K562 (cell line): Measurements from ENCODE around the gene MSH4. TPM values are rescaled to one million over a fixed set of nuclear protein-coding genes. Genes with fewer than 3 reads are reported as not detected.

ENCODE experiments used
- CBX3 ChIP-seq, 2 experiments: IDR thresholded peaks; 1 replicate in 1 of 2; 2 replicates in 1 of 2; pipeline ENCODE4 v1.6.1; 2012; ENCODE audit warnings: inconsistent platforms in 2 of 2, low read length in 2 of 2, borderline replicate concordance in 1 of 2, control low read depth in 1 of 2
- CXXC5 ChIP-seq: fragments of 250-450 bp; sonication (Bioruptor Pico); IDR thresholded peaks from 2 replicates; pipeline ENCODE4 v1.8.0; 2022; ENCODE audit warnings: inconsistent platforms, mild to moderate bottlenecking, moderate library complexity
- FOXK1 ChIP-seq: sonication (generic); formaldehyde crosslinking; IDR thresholded peaks from 2 replicates; pipeline ENCODE4 v1.8.0; 2022; ENCODE audit warnings: missing genetic modification reagents, mild to moderate bottlenecking, borderline replicate concordance
- HIVEP1 ChIP-seq: fragments of 250-450 bp; sonication (Bioruptor Pico); IDR thresholded peaks from 2 replicates; pipeline ENCODE4 v1.4.0; 2020; ENCODE audit warnings: mild to moderate bottlenecking
- L3MBTL2 ChIP-seq: fragments of 450-650 bp; IDR thresholded peaks from 2 replicates; pipeline ENCODE4 v1.6.1; 2016; ENCODE audit warnings: mild to moderate bottlenecking, moderate library complexity
- MCM7 ChIP-seq, 2 experiments: fragments of 450-650 bp; IDR thresholded peaks; 2 replicates each; pipeline ENCODE4 v1.6.1; 2016 to 2018
- MYBL2 ChIP-seq, 2 experiments: fragments of 450-650 bp in 1 of 2; sonication (generic) in 1 of 2; formaldehyde crosslinking in 1 of 2; IDR thresholded peaks; 2 replicates each; pipeline versions ENCODE4 v1.6.1 to v1.8.1; 2017 to 2022; ENCODE audit warnings: borderline replicate concordance in 1 of 2, inconsistent platforms in 1 of 2, low read depth in 1 of 2, mild to moderate bottlenecking in 1 of 2, missing genetic modification reagents in 1 of 2, moderate library complexity in 1 of 2
- NEUROD1 ChIP-seq: fragments of 150-350 bp; IDR thresholded peaks from 2 replicates; pipeline ENCODE4 v1.6.1; 2014; ENCODE audit warnings: borderline replicate concordance, low read length, low read depth; ENCODE audit not compliant: partially characterized antibody
- PBX2 ChIP-seq, 2 experiments: IDR thresholded peaks in 1 of 2; conservative IDR thresholded peaks in 1 of 2; 2 replicates each; pipeline ENCODE4 v1.6.1; 2016; ENCODE audit warnings: low read depth in 2 of 2, mild to moderate bottlenecking in 1 of 2, missing compliant biosample characterization in 1 of 2, missing genetic modification characterization in 1 of 2, moderate library complexity in 1 of 2
- SMARCC2 ChIP-seq: fragments of 450-650 bp; IDR thresholded peaks from 2 replicates; pipeline ENCODE4 v1.6.1; 2017; ENCODE audit warnings: antibody characterized with exemption, moderate library complexity, mild to moderate bottlenecking, low read depth
- SMC3 ChIP-seq: conservative IDR thresholded peaks from 2 replicates; pipeline ENCODE4 v1.6.1; 2011; ENCODE audit warnings: low read depth, low read length, improper control_type of control experiment; ENCODE audit not compliant: insufficient read depth
- TCFL5 ChIP-seq: fragments of 250-450 bp; sonication (Bioruptor Pico); conservative IDR thresholded peaks from 2 replicates; pipeline ENCODE4 v1.6.1; 2021; ENCODE audit warnings: mild to moderate bottlenecking, moderate library complexity, matching md5 sums
- USF1 ChIP-seq: sonication (generic); formaldehyde crosslinking; IDR thresholded peaks from 2 replicates; pipeline ENCODE4 v1.9.0; 2022; ENCODE audit warnings: mild to moderate bottlenecking, missing genetic modification reagents
- ZEB2 ChIP-seq: fragments of 450-650 bp; IDR thresholded peaks from 2 replicates; pipeline ENCODE4 v1.6.1; 2016
- ZNF140 ChIP-seq: fragments of 250-450 bp; sonication (Bioruptor Pico); IDR thresholded peaks from 2 replicates; pipeline ENCODE4 v1.8.0; 2021; ENCODE audit warnings: moderate library complexity, mild to moderate bottlenecking, inconsistent platforms
- ZNF324 ChIP-seq: fragments of 250-450 bp; sonication (Bioruptor Pico); IDR thresholded peaks from 2 replicates; pipeline ENCODE4 v1.4.0; 2020; ENCODE audit warnings: mild to moderate bottlenecking
- ZNF695 ChIP-seq: fragments of 450-650 bp; formaldehyde crosslinking; IDR thresholded peaks from 2 replicates; pipeline ENCODE4 v1.4.0; 2020; ENCODE audit warnings: mild to moderate bottlenecking, moderate library complexity
- ZNF75A ChIP-seq: fragments of 450-650 bp; formaldehyde crosslinking; IDR thresholded peaks from 2 replicates; pipeline ENCODE4 v1.4.0; 2020; ENCODE audit warnings: mild to moderate bottlenecking
- polyA plus RNA-seq, 8 experiments: library from polyadenylated mRNA; depleted of rRNA in 4 of 8; stranded (reverse) in 5 of 8; unstranded in 3 of 8; fragments of >200 nt; fragmentation: Nextera tagmentation in 2 of 8; fragmentation: Illumina TruSeq in 1 of 8; extraction: Ambion mirVana in 2 of 8; extraction: Trizol in 1 of 8; gene quantifications; 2 replicates each; pipeline versions ENCODE4 v1.2.1 to v1.2.3, GENCODE V29; 2011 to 2014; ENCODE audit warnings: inconsistent platforms in 1 of 8, missing spikeins in 1 of 8
- total RNA-seq, 7 experiments: library from RNA; depleted of rRNA in 6 of 7; stranded (reverse); fragments of >200 nt in 6 of 7; fragmentation: Illumina TruSeq in 2 of 7; extraction: Trizol in 2 of 7; gene quantifications; 2 replicates each; pipeline versions ENCODE4 v1.2.1 to v1.2.3, GENCODE V29; 2011 to 2021; ENCODE audit warnings: low replicate concordance in 1 of 7
- TF ChIP-seq, protein P1 (sequence below): fragments of 200-800 bp; sonication (Bioruptor generic); IDR thresholded peaks from 2 replicates; pipeline ENCODE4 v1.6.1; 2017; ENCODE audit warnings: missing genetic modification characterization, missing compliant biosample characterization
- TF ChIP-seq, protein P2 (sequence below): sonication (generic); IDR thresholded peaks from 2 replicates; pipeline ENCODE4 v1.6.1; 2016
- TF ChIP-seq, protein P3 (sequence below): fragments of 250-450 bp; sonication (Bioruptor Pico); IDR thresholded peaks from 2 replicates; pipeline ENCODE4 v1.8.0; 2021; ENCODE audit warnings: moderate library complexity, mild to moderate bottlenecking, inconsistent platforms

MSH4 gene
- total and polyA plus RNA-seq, 9 of the 15 experiments (the other 6 are each of a cell fraction or from before 2014, with no cell fraction given): 0.04 to 0.18 (median 0.12) TPM; not detected in 4

- no peak for TF ChIP-seq PBX2 (CRISPR knock-in tag; IDR thresholded peaks at IDR 0.05; ENCODE audit: low read depth)
- TF ChIP-seq PBX2 (tag; conservative IDR thresholded peaks at IDR 0.05; ENCODE audit: low read depth): no peak
- TF ChIP-seq ZNF75A (CRISPR knock-in tag): peak; percentile 73; the same call in 1 of the 2 replicates
- TF ChIP-seq, protein P1, sequence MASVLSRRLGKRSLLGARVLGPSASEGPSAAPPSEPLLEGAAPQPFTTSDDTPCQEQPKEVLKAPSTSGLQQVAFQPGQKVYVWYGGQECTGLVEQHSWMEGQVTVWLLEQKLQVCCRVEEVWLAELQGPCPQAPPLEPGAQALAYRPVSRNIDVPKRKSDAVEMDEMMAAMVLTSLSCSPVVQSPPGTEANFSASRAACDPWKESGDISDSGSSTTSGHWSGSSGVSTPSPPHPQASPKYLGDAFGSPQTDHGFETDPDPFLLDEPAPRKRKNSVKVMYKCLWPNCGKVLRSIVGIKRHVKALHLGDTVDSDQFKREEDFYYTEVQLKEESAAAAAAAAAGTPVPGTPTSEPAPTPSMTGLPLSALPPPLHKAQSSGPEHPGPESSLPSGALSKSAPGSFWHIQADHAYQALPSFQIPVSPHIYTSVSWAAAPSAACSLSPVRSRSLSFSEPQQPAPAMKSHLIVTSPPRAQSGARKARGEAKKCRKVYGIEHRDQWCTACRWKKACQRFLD (CRISPR knock-in tag): no peak
- TF ChIP-seq ZNF140 (CRISPR knock-in tag): no peak
- peak; percentile 88 for TF ChIP-seq L3MBTL2
- TF ChIP-seq ZNF695 (CRISPR knock-in tag): peak; percentile 90
- TF ChIP-seq, protein P2, sequence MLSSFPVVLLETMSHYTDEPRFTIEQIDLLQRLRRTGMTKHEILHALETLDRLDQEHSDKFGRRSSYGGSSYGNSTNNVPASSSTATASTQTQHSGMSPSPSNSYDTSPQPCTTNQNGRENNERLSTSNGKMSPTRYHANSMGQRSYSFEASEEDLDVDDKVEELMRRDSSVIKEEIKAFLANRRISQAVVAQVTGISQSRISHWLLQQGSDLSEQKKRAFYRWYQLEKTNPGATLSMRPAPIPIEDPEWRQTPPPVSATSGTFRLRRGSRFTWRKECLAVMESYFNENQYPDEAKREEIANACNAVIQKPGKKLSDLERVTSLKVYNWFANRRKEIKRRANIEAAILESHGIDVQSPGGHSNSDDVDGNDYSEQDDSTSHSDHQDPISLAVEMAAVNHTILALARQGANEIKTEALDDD: peak; percentile 79
- peak in 1 of 2 experiments; percentile 38; a peak in 1 of 3 replicates for TF ChIP-seq CBX3 (IDR thresholded peaks at IDR 0.05; ENCODE audit: borderline replicate concordance in 1 of 2, low read length in 2 of 2)
- TF ChIP-seq NEUROD1: no peak
- TF ChIP-seq MCM7 (IDR thresholded peaks at IDR 0.05): no peak
- TF ChIP-seq TCFL5 (CRISPR knock-in tag): no peak
- no peak for TF ChIP-seq MYBL2 (IDR thresholded peaks at IDR 0.05; ENCODE audit: low read depth)
- no peak for TF ChIP-seq MYBL2 (CRISPR knock-in tag; IDR thresholded peaks at IDR 0.05; ENCODE audit: borderline replicate concordance)
- TF ChIP-seq ZEB2: no peak
- peak; percentile 64; the same call in 1 of the 2 replicates for TF ChIP-seq USF1 (CRISPR knock-in tag)
- TF ChIP-seq HIVEP1: no peak
- peak; percentile 69 for TF ChIP-seq CXXC5 (CRISPR knock-in tag)
- 0 out of 2 replicates have a peak, but pooled peaks have one; percentile 11 for TF ChIP-seq SMC3
- no peak; the same call in none of the 2 replicates for TF ChIP-seq ZNF324 (CRISPR knock-in tag)
- no peak for TF ChIP-seq SMARCC2
- TF ChIP-seq, protein P3, sequence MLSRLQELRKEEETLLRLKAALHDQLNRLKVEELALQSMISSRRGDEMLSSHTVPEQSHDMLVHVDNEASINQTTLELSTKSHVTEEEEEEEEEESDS (CRISPR knock-in tag): no peak
- no peak for TF ChIP-seq FOXK1 (CRISPR knock-in tag)
Observed at GRCh38 chr1:75796376-75797272, at the start of gene MSH4 (continued).
